GM18508 (cell line): ENCODE measurements around the gene SLC49A3.
"Not testable (repeated sequence)": the region's sequence is repeated elsewhere in the genome, so short reads cannot be mapped to it uniquely, and the experiment has no call there.

Experiments
- ATAC-seq: cut with Tn5 transposase; IDR thresholded peaks from one replicate; pipeline ENCODE4 v1.9.1; 2021; ENCODE audit warnings: moderate number of reproducible peaks; ENCODE audit not compliant: insufficient read depth, unreplicated experiment

Gene SLC49A3

DNA sequence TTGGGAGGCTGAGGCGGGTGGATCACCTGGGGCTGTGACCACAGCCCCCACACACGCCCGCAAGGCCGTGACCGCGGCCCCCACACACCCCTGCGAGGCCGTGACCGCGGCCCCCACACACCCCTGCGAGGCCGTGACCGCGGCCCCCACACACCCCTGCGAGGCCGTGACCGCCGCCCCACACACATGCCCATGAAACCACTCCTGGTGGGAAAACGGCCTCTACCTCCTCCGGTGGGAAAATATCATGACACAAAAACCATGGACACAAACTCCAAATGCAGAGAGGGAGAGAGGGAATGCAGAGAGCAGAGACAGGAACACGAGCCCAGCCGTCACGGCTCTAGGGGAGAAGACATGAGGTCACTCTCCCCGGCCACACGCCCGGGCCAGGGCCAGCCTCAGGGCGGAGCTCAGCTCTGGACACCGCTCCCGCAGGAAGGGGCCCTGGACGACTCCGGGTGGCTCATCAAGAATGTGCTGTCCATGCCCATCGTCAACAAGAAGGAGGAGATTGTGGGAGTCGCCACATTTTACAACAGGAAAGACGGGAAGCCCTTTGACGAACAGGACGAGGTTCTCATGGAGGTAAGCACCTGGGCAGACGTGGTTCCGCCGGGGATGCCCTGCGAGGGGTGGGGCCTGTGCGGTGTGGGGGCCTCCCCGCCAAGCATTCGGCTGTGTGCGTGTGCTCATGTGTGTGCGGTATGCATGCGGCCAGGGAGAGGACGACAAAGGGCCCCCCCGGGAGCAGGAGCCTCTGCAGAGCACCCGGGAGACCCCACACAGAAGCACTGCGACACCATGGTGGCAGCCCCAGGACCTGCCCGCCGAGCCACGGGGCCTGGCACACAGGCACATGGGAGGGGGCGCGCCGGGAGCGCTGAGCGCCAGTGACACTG, 32.3 kb downstream of the SLC49A3 start:
- no peak for ATAC-seq

DNA sequence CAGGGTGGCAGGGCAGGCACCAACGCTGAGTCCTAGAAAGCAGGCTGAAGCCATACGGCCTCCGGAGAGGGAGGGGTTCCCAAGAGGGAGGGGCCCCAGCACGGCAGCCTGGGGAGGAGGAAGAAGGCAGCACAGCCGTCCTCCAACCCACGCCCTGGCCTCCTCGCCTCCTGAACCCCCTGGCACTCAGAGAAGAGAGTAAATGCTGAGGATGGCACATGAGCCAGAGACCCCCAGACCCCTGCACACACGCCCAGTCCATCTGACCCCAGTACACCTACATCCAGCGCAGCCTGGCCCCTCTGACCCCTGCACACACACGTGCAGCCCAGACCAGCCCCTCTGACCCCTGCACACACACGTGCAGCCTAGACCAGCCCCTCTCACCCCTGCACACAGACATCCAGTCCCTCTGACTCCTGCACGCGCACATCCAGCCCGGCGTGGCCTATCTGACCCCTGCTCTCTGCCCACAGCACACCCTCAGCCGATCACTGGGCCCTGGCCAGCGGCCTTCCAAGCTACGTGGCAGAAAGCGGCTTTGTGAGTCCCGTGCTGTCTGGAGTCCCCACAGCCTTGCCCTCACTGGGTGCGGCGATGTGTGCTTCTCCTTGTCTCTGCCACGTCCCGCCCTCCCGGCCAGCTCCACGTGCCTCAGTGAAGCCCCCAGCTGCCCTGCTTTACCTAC, 33.3 kb downstream of the SLC49A3 start:
- ATAC-seq: no peak

DNA sequence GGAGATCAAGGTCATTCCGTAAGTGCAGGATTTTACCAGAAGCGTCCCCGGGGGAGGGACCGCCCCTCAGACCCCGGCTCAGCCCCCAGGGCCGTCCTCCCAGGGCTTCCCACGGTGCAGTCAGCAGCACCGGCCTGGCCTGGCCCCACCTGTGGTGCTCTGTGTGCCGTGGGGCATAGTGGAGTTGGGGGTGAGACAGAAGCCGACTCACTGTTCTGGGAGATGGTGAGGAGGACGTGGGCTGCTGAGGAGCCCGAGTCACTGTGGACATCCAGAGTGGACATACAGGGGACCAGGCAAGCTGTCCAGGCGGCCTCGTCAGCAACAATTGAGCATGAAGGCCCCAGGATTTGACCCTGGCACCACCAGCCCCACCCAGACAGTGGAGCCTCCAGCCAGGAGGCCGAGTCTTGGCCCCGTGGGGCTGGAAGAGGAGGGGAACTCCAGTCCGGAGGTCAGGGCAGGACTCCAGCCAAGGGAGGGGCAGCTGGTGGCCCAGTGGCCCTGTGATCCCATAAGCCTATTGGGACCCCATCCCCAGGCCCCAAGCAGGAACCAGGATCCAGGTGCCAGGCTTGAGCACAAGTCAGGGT, 34.0 kb downstream of the SLC49A3 start:
- no peak for ATAC-seq

DNA sequence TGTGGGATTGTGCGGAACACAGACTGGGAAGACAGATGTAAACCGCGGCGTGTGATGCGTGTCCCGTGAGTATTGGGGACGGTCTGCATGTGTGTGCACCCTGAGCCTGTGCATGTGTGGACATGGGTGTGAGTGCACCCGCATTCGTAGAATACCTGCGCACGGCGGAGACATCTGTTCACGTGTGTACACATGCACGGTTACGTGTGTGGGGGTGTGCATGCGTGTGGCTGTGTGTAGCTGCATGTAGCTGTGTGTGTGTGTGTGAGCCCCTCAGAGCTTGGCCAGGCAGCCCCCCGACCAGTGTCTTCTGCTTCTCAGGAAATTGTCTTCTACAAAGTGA, 34.5 kb downstream of the SLC49A3 start:
- no peak for ATAC-seq

DNA sequence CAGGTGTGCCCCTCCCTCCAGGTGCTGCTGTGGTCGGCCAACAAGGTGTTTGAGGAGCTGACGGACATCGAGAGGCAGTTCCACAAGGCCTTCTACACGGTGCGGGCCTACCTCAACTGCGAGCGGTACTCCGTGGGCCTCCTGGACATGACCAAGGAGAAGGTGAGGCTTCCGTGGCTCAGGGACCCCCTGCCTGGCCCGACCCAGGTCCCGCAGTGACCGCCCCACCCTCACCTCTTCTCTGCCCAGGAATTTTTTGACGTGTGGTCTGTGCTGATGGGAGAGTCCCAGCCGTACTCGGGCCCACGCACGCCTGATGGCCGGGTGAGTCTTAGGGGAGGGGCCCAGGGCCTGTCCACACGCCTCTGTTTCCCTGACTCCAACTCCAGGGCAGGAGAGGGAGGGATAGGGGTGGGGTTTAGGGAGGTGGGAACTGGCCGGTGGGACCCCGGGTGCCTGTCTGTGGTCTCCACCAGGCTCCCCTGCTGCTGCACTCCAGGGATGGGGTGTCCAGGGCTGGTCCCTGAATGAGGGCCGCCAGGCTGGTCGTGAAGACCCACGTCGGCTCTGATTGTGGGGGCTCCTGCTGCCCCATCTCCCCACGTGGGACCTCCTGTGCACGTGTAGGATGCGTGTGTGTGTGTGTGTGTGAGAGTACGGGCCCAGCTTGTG, 35.0 kb downstream of the SLC49A3 start:
- no peak for ATAC-seq

DNA sequence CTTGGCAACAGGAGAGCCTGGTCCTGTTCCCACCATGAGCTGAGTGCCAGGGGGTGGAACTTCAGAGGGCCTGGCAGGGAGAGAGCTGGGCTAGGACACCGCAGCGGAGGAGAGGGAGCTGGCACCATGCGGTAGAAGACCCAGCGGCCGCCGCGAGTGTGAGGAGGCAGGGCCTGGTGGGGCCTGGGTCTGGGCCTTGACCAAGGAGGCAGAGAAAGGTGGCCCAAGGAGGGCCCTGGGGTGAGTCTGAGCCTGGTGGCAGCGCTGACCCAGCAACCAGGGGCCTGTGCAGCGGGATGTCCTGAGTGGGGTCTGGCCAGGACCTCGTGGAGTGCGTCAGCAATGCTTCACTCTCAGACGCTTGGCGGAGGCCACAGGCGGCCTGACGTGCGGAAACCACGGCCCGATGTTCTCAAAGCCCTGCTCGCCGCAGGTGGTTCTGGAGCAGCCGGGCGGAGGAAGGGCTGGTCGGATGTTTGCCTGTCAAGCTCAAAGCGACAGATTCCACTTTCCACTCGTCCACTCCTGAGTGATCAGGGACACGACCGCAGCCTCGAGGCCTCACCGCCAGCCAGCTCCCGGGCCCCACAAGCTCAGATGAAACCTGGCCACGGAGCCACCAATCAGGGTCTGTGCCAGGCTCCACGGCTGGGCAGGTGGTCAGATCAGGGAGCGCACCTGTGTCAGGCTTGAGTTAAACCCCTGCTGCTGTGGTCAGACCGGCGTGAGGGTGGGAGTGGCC, 35.7 kb downstream of the SLC49A3 start:
- ATAC-seq: no peak

DNA sequence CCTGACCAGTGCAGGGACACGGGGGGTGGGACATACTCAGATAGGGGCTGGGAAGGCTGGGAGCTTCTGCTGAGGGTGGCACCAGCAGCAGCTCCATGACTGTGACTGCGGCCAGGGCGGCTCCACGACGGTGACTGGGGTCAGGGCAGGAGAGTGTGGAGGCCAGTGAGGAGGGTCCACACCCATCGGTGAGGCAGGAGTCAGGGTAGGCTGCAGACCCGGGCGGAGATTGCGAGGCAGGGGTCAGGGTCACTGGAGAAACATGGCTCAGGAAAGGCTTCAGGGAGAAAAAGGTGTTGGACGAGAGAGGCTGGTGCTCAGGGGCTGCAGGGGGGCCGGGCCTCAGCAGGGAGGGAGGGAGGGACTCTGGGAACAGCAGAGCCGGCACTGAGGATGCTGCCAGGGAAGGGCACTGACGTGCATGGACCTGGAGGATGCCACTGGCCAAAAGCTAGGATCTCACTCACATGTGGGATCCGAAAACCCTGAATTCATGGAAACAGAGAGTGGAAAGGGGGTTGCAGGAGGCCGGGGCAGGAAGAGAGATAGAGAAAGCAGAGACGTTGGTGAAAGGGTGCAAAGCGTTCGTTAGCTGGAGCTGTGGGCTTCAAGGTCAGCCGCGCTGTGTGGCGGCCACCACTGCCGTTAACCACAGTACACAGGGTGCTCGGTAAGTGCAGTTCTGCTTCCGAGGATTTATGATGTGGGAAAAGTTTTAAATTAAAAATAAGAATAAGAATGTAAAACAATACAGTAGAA, 36.9 kb downstream of the SLC49A3 start:
- ATAC-seq: no peak

DNA sequence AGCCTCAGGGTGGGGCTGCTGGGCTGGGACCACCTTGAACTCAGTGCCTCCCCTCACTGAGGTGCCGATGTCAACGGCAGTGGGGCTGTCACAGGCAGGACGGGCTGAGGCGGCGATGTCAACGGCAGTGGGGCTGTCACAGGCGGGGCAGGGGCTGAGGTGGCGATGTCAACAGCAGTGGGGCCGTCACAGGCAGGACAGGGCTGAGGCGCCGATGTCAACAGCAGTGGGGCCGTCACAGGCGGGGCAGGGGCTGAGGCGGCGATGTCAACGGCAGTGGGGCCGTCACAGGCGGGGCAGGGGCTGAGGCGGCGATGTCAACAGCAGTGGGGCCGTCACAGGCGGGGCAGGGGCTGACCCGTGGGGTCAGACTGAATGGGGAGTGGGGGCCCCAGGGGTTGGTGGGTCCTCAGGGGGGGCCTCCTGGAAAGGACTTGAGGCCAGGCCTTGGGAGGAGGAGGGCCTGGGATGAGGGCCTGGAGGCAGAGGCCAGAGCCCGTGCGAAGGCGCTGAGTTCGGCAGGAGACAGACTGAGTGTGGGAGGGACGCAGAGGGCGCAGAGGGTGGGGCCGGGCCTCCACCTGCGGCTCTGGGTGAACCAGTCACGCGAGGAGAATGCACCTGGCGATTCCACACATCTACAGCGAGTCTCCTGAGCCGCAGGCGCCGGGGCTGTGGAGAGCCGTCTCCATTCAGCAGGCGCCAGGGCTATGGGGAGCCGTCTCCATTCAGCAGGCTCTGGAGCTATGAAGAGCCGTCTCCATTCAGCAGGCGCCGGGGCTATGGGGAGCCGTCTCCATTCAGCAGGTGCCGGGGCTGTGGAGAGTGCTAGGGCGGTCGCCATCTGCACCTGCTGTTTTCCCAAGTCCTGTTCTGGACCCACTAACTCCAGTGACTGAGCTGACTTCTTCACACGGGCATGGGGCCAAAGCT, 37.7 kb downstream of the SLC49A3 start:
- no peak for ATAC-seq

DNA sequence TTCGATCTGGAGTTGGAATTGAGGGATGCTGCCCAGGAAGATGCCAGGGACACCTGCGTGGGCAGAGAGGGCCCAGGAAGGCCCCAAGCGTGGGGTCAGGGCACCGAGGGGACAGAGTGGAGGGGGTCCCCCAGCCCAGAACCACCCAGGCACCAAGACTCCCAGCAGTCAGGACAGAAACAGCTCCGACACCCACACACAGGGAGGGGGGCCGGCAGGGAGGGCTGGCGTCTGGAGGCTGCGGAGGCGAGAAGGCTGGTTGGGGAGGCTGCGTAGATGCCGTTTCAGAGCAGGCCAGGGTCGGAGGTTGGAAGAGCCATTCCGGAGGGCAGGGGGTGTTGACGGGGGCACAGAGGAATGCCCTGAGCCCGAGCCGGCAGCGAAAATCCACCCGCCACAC, 38.5 kb downstream of the SLC49A3 start:
- no peak for ATAC-seq

DNA sequence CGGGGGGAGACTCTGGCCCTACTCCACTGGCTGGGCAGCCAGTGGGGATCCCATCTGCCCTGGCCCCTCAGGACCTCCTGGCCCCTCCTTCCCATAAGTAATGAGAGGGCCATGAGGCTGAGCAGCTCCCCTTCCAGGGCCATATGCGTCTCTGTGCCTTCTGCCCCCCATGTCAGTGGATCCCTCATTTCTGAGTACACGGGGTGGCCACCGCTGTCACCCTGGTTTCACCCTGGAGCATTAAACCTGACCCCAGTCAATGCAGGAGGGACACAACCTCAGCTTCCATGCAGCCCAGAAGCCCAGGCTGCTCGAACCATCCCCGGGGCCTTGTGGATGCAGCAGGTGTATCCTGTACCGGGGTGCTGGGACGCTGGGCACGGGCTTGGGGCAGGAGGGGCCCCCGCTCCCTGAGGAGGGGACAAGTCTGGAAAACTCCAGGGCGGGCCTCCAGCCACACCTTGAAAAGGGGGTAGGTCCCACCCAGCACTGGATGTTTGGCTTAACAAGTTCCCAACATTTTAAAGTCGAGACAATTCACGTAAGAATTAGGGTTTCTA, 39.1 kb downstream of the SLC49A3 start:
- no peak for ATAC-seq

DNA sequence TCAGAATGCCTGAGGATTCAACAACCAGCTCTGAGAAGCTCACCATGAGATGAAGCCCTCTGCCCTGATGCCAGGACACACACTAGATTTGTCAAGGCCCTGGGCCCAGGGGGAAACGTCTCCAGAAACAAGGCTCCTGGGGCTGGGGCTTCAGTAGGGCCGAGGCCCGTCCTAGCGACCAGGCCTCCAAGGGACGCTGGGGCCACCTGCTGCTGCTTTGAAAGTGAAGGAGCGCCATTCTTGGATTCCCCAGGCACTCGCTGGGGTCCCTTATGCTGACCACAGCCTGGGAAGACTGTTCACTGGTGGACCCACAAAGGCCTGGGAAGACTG, 39.7 kb downstream of the SLC49A3 start:
- no peak for ATAC-seq

DNA sequence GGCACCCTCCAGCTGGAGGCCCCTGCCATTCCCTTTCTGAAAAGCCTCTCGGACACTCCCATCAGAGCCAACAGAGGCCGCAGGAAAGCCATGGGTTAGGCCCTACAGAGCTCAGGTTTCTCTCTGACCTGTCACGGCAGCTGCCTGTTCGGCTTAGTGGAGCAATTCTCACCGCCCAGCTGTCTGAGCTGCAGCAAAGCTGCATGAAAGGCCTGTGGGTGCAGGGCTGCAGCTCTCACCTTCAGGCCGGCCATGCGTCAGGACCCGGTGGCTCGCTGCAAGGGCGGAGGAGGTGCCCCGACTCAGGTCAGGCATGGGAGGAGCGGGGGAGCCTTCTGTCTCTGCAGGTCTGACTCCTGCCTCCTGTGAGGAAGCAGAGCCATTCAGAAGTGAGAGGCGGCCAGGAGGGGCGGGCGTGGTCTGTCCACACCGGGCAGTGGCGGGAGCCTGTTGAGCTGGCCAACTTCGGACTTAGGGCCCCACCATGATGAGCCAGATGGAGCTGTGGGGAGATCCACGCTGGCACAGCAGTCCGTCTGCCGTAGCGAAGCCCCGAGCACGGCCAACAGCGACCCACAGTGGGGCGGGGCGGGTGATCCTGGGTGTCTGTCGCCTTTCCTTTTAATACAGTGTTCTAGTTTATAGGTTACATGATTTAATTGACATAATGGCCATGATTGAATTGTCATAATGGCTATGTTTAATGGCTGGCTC, 40.2 kb downstream of the SLC49A3 start:
- no peak for ATAC-seq

DNA sequence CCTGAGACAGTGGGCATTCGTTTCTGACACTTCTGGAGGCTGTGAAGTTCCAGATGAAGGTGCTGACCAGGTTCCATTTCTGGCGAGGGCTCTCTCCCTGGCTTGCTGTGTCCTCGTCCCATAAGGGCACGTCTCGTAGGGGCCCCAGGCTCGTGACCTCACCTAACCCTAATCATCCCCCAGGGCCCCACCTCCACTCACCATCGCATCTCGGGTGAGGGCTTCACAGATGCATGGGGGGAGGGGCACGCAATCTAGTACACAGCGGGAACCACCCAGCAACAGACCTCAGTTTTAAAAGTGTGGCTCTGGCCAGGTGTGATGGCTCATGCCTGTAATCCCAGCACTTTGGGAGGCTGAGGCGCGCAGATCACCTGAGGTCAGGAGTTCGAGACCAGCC, 41.5 kb downstream of the SLC49A3 start:
- no peak for ATAC-seq

DNA sequence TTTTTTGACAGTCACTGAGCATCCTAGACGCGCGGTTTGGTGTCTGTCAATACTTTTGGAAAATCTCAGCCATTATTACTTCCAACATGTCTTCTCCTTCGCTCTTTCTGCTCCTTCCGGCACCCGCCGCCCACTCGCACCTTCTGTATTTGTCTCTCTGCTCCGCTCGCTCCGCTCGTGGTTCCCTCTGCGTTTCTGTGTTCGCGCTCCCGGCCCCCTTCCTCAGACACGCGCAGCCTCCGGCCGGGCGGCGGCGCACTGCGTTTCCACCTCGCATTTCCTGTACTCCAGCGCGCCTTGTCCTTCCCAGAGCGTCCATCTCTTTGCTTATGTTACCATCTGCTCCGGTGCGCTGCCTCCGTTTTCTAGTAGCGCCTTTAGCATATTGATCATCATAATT, 42.5 kb downstream of the SLC49A3 start:
- no peak for ATAC-seq

DNA sequence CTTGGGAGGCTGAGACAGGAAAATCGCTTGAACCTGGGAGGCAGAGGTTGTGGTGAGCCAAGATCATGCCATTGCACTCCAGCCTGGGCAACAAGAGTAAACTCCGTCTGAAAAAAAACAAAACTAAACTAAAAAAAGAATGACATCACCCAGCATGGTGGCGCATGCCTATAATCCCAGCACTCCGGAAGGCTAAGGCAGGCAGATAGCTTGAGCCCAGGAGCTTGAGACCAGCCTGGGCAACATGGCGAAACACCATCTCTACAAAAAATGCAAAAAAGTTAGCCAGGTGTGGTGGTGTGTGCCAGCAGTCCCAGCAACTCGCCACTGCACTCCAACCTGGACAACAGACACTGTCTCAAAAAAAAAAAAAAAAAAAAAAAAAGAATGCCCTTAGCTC, 46.6 kb downstream of the SLC49A3 start:
- ATAC-seq: not testable (repeated sequence)

DNA sequence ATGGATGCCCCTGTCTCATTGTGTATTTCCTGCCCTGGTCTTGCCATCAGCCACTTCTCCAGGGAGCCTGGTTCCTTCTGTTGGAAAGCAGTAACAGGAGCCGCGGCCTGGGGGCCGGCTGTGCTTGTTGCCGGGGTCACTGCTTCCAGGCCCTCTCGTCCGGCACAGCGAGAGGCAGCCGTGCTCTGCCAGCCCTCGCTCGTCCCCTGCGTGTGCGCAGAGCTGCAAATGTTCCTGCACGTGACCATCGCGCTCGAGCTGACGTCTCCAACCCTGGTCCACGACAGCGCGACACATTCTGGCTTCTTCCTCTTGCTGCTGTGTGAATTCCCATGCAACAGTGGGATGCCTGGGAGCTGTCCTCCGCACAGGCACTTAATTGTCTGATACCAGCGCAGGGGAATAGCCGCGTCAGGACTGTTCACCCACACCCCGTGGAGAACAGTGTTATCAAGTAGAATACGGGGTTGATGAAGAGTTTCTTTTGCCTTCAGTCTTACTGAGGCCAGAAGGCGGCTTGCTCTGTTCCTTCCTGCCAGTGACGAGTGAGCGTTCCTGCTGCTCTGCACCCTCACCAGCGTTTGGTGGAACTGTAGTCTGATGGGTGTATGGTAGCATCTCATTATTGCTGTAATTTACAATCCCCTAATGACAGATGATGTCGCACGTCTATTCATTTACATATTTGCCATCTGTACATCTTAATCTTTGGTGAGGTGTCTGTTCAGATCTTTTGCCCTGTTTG, 51.2 kb downstream of the SLC49A3 start:
- ATAC-seq: no peak

DNA sequence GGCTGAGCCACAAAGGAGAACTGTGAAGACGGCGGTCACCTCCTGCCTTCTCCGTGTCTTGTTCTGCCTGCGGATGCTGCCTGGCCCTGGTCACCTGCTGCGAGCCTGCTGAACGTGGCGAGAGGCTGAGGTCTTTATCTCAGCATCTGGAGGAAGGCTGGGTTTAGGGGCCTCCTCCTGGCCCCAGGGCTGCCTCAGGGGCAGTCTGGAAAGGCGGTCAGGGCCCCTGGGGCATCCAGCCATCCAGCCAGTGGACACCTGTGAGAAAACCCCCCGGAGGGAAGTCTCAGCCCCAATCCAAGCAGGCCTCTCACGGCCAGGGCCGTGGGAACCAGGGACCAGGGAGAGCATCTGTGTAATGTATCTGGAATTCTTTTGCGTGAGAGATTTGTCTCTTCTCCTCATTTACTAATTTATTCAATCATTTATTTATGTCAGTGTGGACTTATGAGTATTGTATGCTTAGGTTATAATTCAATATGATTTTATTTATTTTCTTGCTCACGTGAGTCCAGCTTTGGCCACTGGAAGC, 52.3 kb downstream of the SLC49A3 start:
- no peak for ATAC-seq
